Measurements from ENCODE around the gene PHACTR1.
"Not testable (repeated sequence)": the region's sequence is repeated elsewhere in the genome, so short reads cannot be mapped to it uniquely, and the experiment has no call there.

Gene PHACTR1

DNA sequence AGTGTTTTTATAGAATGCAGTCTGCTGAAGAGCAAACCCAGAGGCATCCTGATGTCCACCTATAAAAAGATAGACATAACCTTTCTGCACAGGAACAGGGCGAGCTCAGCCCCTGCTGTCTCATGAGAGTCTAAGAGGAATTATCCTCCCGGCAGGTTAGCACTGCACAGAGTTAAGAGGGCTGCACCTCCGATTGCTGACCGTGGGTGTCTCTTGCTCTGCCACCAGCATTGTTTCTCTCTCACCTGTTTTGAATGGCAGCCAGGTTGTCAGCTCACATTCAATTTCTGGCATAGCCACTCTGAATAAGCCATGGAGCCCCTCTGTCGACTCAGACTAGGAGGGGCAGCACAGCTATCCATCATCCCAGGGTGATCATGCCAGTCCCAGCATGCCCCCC, 211.2 kb downstream of the PHACTR1 start:
- in situ Hi-C loops (cut with MboI; ENCODE audit: low pct_unique_long_range_greater_than_20kb, low sequenced_read_pairs) = no loop called here
- no peak for DNase-seq

DNA sequence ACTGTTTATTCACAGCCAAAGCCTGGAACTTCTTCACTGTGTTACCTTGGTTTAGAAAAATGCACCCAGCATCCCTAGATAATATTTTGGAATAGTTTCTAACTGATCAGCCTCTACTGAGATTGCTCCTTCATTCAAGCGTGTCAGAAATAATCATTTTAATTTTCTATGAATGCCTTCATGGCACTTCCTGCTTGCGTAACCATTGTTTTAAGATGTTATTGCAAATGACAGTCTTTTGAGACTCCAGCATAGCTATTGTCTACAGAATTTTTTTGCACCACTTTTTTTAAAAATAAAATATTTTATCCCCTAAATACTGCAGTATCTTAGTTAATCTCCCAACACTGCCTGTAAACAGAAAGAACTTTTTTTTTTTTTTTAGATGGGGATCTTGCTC, 213.1 kb downstream of the PHACTR1 start:
- in situ Hi-C loops (cut with MboI; ENCODE audit: low pct_unique_long_range_greater_than_20kb, low sequenced_read_pairs) = no loop called here
- DNase-seq = peak; percentile 29

DNA sequence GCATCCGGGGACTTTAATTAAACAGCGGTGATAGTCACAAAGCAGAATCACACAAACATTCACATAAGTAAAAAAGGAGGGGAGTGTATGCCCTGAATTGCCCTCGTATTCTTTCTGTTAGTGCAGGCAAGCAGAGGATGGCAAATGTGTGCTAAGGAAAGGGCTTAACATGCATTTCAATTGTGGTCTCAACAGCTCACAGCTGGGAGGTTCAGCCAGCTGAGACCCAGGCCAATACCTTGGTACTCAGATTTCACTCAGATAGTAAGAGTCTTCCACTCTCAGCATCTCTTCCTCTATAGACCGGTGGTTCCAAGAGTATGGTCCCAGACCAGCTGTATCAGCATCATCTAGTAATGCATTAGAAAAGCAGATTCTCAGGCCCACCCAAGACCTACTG, 215.1 kb downstream of the PHACTR1 start:
- in situ Hi-C loops (cut with MboI; ENCODE audit: low pct_unique_long_range_greater_than_20kb, low sequenced_read_pairs) = no loop called here
- DNase-seq = no peak

DNA sequence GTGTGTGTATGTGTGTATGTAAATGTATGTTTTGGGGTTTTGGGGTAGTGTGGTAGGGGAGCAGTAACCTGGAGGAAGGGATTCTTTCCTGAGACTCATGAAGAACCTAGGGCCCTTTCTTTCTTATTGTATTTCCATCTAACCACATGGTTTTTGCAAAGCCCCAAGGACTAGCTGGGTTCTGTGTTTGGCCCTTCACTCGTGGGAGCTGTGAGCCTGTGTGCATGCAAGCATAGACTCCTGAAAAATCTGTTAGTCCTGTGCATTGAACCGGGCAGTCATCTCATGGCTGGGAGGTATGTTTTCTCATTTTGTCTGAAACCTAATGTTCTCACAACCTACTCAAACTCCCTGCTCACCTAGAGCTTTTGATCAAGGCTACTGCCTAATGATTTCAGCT, 219.1 kb downstream of the PHACTR1 start:
- no peak for DNase-seq
- in situ Hi-C loops (cut with MboI; ENCODE audit: low pct_unique_long_range_greater_than_20kb, low sequenced_read_pairs) = no loop called here

DNA sequence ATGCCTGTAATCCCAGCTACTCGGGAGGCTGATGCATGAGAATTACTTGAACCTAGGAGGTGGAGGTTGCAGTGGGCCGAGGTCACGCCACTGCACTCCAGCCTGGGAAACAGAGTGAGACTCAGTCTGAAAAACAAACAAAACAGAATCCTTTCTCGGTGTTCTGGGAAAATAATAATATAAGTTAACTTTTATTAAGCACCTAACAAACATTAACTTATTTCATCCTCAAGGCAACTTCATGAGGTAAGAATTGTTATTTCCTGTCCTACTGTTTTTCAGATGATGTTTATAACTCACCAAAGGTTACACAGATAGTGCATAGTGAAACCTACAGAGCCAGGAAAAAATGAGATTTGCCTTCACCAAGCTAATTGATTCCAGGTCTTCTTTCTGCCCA, 221.4 kb downstream of the PHACTR1 start:
- DNase-seq = no peak
- in situ Hi-C loops (cut with MboI; ENCODE audit: low pct_unique_long_range_greater_than_20kb, low sequenced_read_pairs) = no loop called here

- DNase-seq = no peak
- in situ Hi-C loops (cut with MboI; ENCODE audit: low pct_unique_long_range_greater_than_20kb, low sequenced_read_pairs) = no loop called here
Observed at GRCh38 chr6:12939314-12939713, 222.7 kb downstream of the PHACTR1 start.

DNA sequence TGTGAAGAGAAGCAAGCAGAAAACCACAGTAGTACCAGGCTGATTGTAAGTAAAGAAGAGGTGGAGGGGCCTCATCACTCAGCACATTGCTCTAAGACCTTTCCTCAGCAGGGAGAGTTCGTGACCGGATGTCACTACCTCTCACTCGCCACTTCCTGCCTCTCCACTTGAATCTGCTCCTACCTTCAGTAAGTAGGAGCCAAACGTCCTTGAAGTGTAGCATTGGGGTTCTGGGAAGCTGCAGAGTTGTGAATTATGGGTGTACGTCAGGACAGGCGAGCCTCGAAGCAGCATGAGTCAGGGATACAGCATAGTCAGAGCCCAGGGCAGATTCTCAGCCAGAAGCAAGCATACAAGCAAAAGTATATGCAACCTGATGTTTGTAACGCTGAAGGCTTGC, 224.9 kb downstream of the PHACTR1 start:
- peak; percentile 85 for DNase-seq

GRCh38 chr6:12943549-12943948, 227.0 kb downstream of the PHACTR1 start:
- DNase-seq = no peak
- in situ Hi-C loops (cut with MboI; ENCODE audit: low pct_unique_long_range_greater_than_20kb, low sequenced_read_pairs) = no loop called here

More for the DNA sequence above, 224.9 kb downstream of the PHACTR1 start:
- in situ Hi-C loops (cut with MboI; ENCODE audit: low pct_unique_long_range_greater_than_20kb, low sequenced_read_pairs) = no loop called here

DNA sequence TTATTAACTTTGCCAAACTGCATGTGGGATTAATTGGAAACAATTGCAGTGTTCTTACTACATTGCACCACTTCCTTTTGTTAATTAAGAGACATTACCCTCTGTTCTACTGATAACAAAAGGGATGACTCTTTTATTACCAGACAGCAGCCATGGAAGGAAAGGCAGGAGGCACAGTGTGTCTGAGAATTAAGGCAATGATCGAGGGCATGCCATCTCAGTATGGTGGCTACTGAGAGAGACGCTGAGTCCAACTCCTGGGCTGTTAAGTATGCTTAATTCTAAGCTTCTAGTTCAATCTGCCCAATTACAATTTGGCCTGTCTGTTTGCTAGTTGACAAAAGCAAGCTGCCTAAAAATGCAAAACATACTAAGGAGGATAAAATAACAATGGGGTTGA, 227.4 kb downstream of the PHACTR1 start:
- in situ Hi-C loops (cut with MboI; ENCODE audit: low pct_unique_long_range_greater_than_20kb, low sequenced_read_pairs) = no loop called here

DNA sequence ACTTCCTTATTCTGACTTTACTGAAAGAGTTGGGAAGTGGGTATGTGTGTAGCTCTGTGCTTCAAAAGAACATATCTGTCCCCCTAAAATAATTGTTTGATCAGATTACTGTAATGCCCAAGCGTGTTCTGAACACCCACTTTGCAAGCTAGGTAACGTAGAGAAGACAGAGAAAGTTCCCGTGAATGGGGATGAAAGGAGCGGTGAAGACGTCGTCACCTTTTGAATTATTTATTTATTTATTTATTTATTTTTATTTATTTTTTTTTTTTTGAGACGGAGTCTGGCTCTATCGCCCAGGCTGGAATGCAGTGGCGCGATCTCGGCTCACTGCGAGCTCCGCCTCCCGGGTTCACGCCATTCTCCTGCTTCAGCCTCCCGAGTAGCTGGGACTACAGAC, 228.0 kb downstream of the PHACTR1 start:
- in situ Hi-C loops (cut with MboI; ENCODE audit: low pct_unique_long_range_greater_than_20kb, low sequenced_read_pairs) = not testable (repeated sequence)

More for the DNA sequence above, 227.4 kb downstream of the PHACTR1 start:
- DNase-seq = no peak

DNA sequence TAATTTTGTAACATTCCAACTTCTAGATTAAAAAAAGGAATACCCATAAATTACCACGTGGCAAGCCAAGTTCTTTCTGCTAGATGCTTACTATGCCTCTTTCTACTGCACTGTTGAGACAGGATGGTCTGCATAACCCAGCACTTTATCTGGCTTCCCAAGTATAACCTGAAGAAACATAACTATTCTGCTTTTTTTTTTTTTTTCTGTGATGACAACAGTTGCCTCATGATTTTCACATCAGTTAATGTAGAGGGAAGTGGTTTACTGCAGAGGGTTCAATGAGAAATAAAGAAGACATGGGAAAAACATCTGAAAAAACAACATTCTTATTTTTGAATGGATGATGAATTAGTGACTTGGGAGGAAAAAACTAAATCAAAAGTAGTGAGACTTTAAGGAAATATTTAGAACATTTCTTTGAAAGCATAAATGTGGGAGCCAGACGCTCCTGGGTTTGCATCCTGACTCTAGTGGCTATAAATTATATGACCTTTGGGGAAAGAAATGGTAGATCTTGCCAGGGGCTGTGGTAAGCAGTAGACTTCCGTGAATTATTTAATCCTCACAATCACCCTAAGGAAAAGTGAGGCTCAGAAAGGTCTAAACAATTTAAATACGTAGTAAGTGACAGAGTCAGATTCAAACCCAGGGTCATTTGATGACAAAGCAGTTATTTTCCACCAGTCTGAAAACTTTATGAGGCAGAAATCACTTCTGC, 230.7 kb downstream of the PHACTR1 start:
- in situ Hi-C loops (cut with MboI; ENCODE audit: low pct_unique_long_range_greater_than_20kb, low sequenced_read_pairs) = no loop called here
- peak; percentile 75 for DNase-seq

More for the DNA sequence above, 228.0 kb downstream of the PHACTR1 start:
- DNase-seq = not testable (repeated sequence)

DNA sequence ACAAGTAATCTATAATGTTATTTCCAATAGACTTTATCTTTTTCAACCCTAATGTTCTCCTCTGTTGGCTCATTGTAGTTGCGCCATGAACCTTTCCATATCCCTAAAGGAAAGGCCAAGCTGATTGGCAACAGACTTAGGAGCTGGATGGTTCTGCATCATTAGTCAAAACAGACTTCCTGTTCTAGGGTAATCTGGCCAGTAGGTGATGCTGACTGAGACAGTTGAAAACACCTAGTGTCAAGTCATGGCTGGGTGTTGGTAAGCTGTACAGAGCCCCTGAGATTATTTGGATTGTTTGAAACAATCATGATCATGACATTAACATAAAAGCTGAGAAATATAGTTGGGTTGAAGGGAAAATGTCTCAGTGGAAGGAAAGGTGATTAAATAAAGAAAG, 231.4 kb downstream of the PHACTR1 start:
- in situ Hi-C loops (cut with MboI; ENCODE audit: low pct_unique_long_range_greater_than_20kb, low sequenced_read_pairs) = no loop called here
- no peak for DNase-seq

GRCh38 chr6:12950976-12951375, 234.4 kb downstream of the PHACTR1 start:
- in situ Hi-C loops (cut with MboI; ENCODE audit: low pct_unique_long_range_greater_than_20kb, low sequenced_read_pairs) = no loop called here

DNA sequence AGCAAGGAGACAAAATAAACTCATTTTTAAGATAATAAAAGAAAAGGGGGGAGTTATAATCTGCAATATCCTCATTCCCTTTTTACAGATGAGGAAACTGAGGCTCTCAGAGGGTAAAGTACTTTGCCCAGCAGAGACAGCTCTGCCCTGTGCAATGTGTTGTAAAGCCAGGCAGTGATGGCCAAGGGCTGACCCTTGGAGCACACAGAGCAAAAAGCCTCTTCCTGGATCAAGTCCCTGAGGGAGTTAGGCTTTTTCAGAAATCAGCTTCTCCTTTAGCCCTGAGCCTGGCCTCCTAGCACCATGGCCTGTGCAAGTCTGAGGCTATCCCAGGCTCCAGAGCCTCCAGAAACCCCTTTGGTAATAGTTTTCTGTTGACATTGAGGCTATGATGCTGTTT, 234.8 kb downstream of the PHACTR1 start:
- DNase-seq = no peak
- in situ Hi-C loops (cut with MboI; ENCODE audit: low pct_unique_long_range_greater_than_20kb, low sequenced_read_pairs) = no loop called here

More at GRCh38 chr6:12950976-12951375, 234.4 kb downstream of the PHACTR1 start:
- DNase-seq = no peak

GRCh38 chr6:12952318-12952717, 235.8 kb downstream of the PHACTR1 start:
- in situ Hi-C loops (cut with MboI; ENCODE audit: low pct_unique_long_range_greater_than_20kb, low sequenced_read_pairs) = no loop called here
- DNase-seq = no peak

DNA sequence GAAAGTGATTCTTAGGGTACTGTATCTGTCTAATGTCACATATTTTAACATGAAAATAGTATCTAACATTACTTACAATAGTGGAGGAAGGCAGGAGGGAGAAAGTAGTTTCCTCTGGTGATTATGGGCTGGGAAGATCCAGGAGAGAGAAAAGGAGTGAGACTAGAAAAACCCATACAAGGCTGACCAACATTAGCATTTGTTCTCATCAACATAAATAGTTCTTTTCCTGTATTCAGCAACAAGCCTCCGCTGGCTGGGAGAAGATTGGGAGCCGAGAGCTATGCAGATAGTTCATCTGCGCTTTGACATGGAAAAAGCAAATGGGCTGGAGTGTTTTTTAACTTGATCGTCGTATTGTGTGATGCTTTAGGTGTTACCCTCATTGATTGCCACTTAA, 239.4 kb downstream of the PHACTR1 start:
- no peak for DNase-seq
- in situ Hi-C loops (cut with MboI; ENCODE audit: low pct_unique_long_range_greater_than_20kb, low sequenced_read_pairs) = no loop called here

DNA sequence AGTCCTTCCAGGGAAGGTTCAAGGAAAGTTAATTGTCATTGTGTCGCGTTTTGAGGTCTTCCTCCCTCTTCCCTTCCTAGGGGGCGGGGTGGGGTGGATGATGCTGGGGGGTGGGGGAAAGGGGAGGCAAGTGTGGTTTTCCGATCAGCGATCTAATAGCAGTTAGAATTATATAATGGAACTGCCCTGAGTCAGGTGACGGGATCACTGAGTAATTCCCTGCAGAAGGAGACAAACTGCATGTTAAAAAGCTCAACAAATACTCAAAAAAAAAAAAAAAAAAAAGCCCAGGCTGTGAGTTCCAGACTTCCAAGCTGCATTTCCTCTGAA, 240.4 kb downstream of the PHACTR1 start:
- in situ Hi-C loops (cut with MboI; ENCODE audit: low pct_unique_long_range_greater_than_20kb, low sequenced_read_pairs) = no loop called here
- no peak for DNase-seq

DNA sequence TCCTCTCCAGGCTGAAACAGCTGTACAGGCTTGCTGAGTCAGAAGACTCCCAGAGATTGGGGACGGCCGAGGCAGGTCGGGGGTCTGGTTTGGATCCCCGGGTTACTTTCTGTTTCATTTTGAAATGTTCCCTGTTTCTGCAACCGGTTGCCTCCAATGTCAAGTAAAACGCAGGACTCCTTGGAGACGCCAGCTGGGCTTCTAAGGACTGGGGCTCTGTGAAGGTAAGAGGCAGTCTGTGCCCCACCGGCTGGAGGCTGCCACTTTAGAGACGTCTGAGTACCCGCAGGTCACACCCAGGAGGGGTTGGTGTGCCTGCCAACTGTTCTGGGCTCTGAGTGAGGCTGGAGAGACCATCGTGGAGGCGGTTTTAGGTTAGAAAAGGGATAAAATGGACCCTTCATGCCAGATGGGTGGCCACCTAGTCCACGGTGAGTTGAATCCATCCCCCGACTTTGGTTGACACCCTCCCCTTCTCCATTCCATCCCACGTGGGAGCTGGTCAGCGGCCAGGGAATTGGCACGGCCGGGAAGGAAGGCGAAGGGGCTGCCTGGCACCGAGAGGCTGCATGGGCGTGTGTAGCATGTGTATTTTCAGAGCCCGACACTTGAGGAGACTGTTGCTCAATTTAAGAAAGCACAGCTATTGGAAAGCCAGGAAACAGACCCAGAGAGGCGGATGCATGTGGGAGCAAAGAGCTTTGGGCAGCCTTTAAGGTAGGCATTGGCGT, 240.9 kb downstream of the PHACTR1 start:
- in situ Hi-C loops (cut with MboI; ENCODE audit: low pct_unique_long_range_greater_than_20kb, low sequenced_read_pairs) = no loop called here
- DNase-seq = peak; percentile 77

GRCh38 chr6:12958052-12958706, 241.6 kb downstream of the PHACTR1 start:
- in situ Hi-C loops (cut with MboI; ENCODE audit: low pct_unique_long_range_greater_than_20kb, low sequenced_read_pairs) = no loop called here
- peak; percentile 39 for DNase-seq

GRCh38 chr6:12961761-12962160, 245.2 kb downstream of the PHACTR1 start:
- DNase-seq = no peak
- in situ Hi-C loops (cut with MboI; ENCODE audit: low pct_unique_long_range_greater_than_20kb, low sequenced_read_pairs) = no loop called here
